Measurements from ENCODE around the gene TBC1D2B.

Gene TBC1D2B

GRCh38 chr15:77986891-77987764, 90.4 kb downstream of the TBC1D2B start:
- DNase-seq (ENCODE audit: insufficient read length, low spot score): no peak
- TF ChIP-seq CTCF (IDR thresholded peaks at IDR 0.05; ENCODE audit: insufficient read depth, missing control alignments): no peak
- FAIRE-seq: no peak

- DNase-seq (ENCODE audit: insufficient read length, low spot score) (no peak), FAIRE-seq (no peak)
- TF ChIP-seq CTCF (IDR thresholded peaks at IDR 0.05; ENCODE audit: insufficient read depth, missing control alignments): no peak
These were observed 91.5 kb downstream of the TBC1D2B start for GRCh38 chr15:77985931-77986480.

GRCh38 chr15:77985031-77985930, 92.2 kb downstream of the TBC1D2B start:
- DNase-seq (ENCODE audit: insufficient read length, low spot score): no peak
- TF ChIP-seq CTCF (IDR thresholded peaks at IDR 0.05; ENCODE audit: insufficient read depth, missing control alignments): no peak
- FAIRE-seq: no peak

GRCh38 chr15:77984446-77984861, 93.1 kb downstream of the TBC1D2B start:
- FAIRE-seq (no peak), DNase-seq (ENCODE audit: insufficient read length, low spot score) (no peak)
- TF ChIP-seq CTCF (IDR thresholded peaks at IDR 0.05; ENCODE audit: insufficient read depth, missing control alignments): no peak

GRCh38 chr15:77983708-77984445, 93.6 kb downstream of the TBC1D2B start:
- FAIRE-seq (no peak), DNase-seq (ENCODE audit: insufficient read length, low spot score) (no peak)
- TF ChIP-seq CTCF (IDR thresholded peaks at IDR 0.05; ENCODE audit: insufficient read depth, missing control alignments): no peak

GRCh38 chr15:77983091-77983707, 94.3 kb downstream of the TBC1D2B start:
- no peak for FAIRE-seq
- TF ChIP-seq CTCF (IDR thresholded peaks at IDR 0.05; ENCODE audit: insufficient read depth, missing control alignments): no peak
- no peak for DNase-seq (ENCODE audit: insufficient read length, low spot score)

All from D721Med (cell line).